DND-41 (cell line): ENCODE data around the gene GREB1.

Experiments
- CTCF ChIP-seq: IDR thresholded peaks from 2 replicates; pipeline ENCODE4 v1.5.1; 2012; ENCODE audit warnings: borderline replicate concordance, low read length, moderate library complexity, mild to moderate bottlenecking; ENCODE audit not compliant: poor library complexity, severe bottlenecking; ENCODE audit errors: extremely low read depth
- EZH2 ChIP-seq: IDR thresholded peaks from 3 replicates; pipeline ENCODE4 v1.6.1; 2012; ENCODE audit warnings: borderline replicate concordance, low read depth, mild to moderate bottlenecking, moderate library complexity, low read length, inconsistent platforms; ENCODE audit not compliant: severe bottlenecking

- TF ChIP-seq CTCF (no peak), EZH2 (no peak)
Measured at GRCh38 chr2:11535899-11536344, 2.1 kb downstream of the GREB1 start.
